Measurements from ENCODE around the gene PRTFDC1. TPM values are rescaled to one million over a fixed set of nuclear protein-coding genes. Genes with fewer than 3 reads are reported as not detected.
A peak's percentile ranks its signal among the peaks of the same experiment; 100 is the strongest.

PRTFDC1 gene
- total RNA-seq, 3 donors from 2014 or later (not counting 1 experiment from before 2014, with no cell fraction given), result 1.2 to 1.9 (median 1.4) TPM

DNA sequence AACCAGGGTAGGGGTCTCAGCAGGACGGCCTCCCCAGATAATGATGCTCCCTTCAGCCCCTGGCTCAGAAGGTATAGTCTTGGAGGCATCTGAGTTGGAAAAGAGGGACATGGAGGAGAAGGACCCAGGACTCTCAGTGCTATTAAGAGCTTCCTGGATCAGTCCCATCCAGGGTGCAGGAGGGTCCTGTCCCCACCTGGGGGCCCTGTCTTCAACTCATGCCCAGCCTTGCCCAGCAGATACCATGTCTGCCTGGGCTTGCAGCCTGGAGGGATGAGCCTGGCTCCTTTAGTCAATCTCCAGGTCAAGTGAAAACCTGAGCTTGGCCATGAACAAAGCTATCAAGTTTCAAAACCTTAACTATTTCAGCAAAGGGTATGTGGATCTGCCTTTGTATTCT is 67.6 kb downstream of the PRTFDC1 start:
- TF ChIP-seq, protein P1, sequence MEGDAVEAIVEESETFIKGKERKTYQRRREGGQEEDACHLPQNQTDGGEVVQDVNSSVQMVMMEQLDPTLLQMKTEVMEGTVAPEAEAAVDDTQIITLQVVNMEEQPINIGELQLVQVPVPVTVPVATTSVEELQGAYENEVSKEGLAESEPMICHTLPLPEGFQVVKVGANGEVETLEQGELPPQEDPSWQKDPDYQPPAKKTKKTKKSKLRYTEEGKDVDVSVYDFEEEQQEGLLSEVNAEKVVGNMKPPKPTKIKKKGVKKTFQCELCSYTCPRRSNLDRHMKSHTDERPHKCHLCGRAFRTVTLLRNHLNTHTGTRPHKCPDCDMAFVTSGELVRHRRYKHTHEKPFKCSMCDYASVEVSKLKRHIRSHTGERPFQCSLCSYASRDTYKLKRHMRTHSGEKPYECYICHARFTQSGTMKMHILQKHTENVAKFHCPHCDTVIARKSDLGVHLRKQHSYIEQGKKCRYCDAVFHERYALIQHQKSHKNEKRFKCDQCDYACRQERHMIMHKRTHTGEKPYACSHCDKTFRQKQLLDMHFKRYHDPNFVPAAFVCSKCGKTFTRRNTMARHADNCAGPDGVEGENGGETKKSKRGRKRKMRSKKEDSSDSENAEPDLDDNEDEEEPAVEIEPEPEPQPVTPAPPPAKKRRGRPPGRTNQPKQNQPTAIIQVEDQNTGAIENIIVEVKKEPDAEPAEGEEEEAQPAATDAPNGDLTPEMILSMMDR (IDR thresholded peaks at IDR 0.05), result no peak
- ATAC-seq, result no peak
- no peaks in the 10 kb centered on the region for H3K9me3 ChIP-seq (ENCODE audit: control insufficient read depth, insufficient read depth, low read length)
- peaks cover 59 to 64% of the 10 kb centered on the region in 2 donors for H3K4me1 Mint-ChIP-seq
- H3K27ac Mint-ChIP-seq, result peak overlapping the region; percentile 23 to 75
- H3K4me3 ChIP-seq (ENCODE audit: low read length), result no peak overlapping the region
- H3K9me3 Mint-ChIP-seq, result peaks cover 0 to 4% of the 10 kb centered on the region in 2 donors
- no peak for DNase-seq
- 100% methylated on average over 1 of the region's 1 CpG for WGBS (ENCODE audit: insufficient coverage)
- H3K27me3 ChIP-seq (ENCODE audit: control insufficient read depth, insufficient read depth, low read length), result no peaks in the 10 kb centered on the region
- H3K4me3 Mint-ChIP-seq, result no peak overlapping the region
- H3K27me3 Mint-ChIP-seq (ENCODE audit: low read depth in 2 of 2), result no peaks in the 10 kb centered on the region
- H3K36me3 ChIP-seq (ENCODE audit: control insufficient read depth, insufficient read depth, low read length), result no peaks in the 10 kb centered on the region
- no peaks in the 10 kb centered on the region for H3K36me3 Mint-ChIP-seq
- H3K27ac ChIP-seq (ENCODE audit: low read length), result peak overlapping the region; percentile 7
- intact Hi-C loops (cut with micrococcal nuclease), result loop anchor here (5.0 kb wide), 1 partner anchor 162 kb away; the partner anchor contains the start of gene ARHGAP21
- peaks cover 41% of the 10 kb centered on the region for H3K4me1 ChIP-seq (ENCODE audit: control insufficient read depth, insufficient read depth, low read length)

GRCh38 chr10:24884316-24884715 is 68.1 kb downstream of the PRTFDC1 start:
- WGBS (ENCODE audit: insufficient coverage), result 89% methylated on average over 2 of the region's 2 CpGs
- TF ChIP-seq, protein P1 (IDR thresholded peaks at IDR 0.05), result no peak
- DNase-seq (no peak), ATAC-seq (no peak)
- no peaks in the 10 kb centered on the region for H3K27me3 ChIP-seq (ENCODE audit: control insufficient read depth, insufficient read depth, low read length)
- no peaks in the 10 kb centered on the region for H3K9me3 ChIP-seq (ENCODE audit: control insufficient read depth, insufficient read depth, low read length)
- intact Hi-C loops (cut with micrococcal nuclease), result no loop called here
- no peak overlapping the region for H3K4me3 ChIP-seq (ENCODE audit: low read length)
- H3K9me3 Mint-ChIP-seq, result peaks cover 0 to 4% of the 10 kb centered on the region in 2 donors
- H3K4me1 Mint-ChIP-seq, result peaks cover 54 to 59% of the 10 kb centered on the region in 2 donors
- H3K27me3 Mint-ChIP-seq (ENCODE audit: low read depth in 2 of 2), result no peaks in the 10 kb centered on the region
- H3K27ac ChIP-seq (ENCODE audit: low read length), result no peak overlapping the region
- H3K27ac Mint-ChIP-seq, result peak overlapping the region; percentile 23 to 75
- H3K4me3 Mint-ChIP-seq, result no peak overlapping the region
- peaks cover 41% of the 10 kb centered on the region for H3K4me1 ChIP-seq (ENCODE audit: control insufficient read depth, insufficient read depth, low read length)
- H3K36me3 Mint-ChIP-seq, result no peaks in the 10 kb centered on the region
- no peaks in the 10 kb centered on the region for H3K36me3 ChIP-seq (ENCODE audit: control insufficient read depth, insufficient read depth, low read length)

GRCh38 chr10:24883176-24883575 is 69.2 kb downstream of the PRTFDC1 start:
- Mint-ChIP-seq H3K4me1 (peaks cover 42 to 51% of the 10 kb centered on the region in 2 donors), H3K4me3 (peak overlapping the region; percentile 21)
- peaks cover 32% of the 10 kb centered on the region for H3K4me1 ChIP-seq (ENCODE audit: control insufficient read depth, insufficient read depth, low read length)

More at GRCh38 chr10:24883176-24883575, 69.2 kb downstream of the PRTFDC1 start:
- Mint-ChIP-seq H3K27ac (peak overlapping the region; percentile 41 to 60), H3K36me3 (no peaks in the 10 kb centered on the region), H3K9me3 (peaks cover 0 to 4% of the 10 kb centered on the region in 2 donors), H3K27me3 (ENCODE audit: low read depth in 2 of 2) (no peaks in the 10 kb centered on the region)
- H3K4me3 ChIP-seq (ENCODE audit: low read length), result no peak overlapping the region
- H3K27me3 ChIP-seq (ENCODE audit: control insufficient read depth, insufficient read depth, low read length), result no peaks in the 10 kb centered on the region
- DNase-seq, result no peak
- H3K36me3 ChIP-seq (ENCODE audit: control insufficient read depth, insufficient read depth, low read length), result no peaks in the 10 kb centered on the region
- TF ChIP-seq, protein P1 (IDR thresholded peaks at IDR 0.05), result no peak
- no peaks in the 10 kb centered on the region for H3K9me3 ChIP-seq (ENCODE audit: control insufficient read depth, insufficient read depth, low read length)
- intact Hi-C loops (cut with micrococcal nuclease), result no loop called here
- ATAC-seq, result no peak
- no peak overlapping the region for H3K27ac ChIP-seq (ENCODE audit: low read length)
- WGBS (ENCODE audit: insufficient coverage), result 60% methylated on average over 2 of the region's 2 CpGs

Measured in natural killer cell (primary cell).